Muscle layer of duodenum (tissue), 2 donors: ENCODE data around the gene TNFSF12.

Experiments
- H3K27ac ChIP-seq: one replicate; pipeline ENCODE4 v1.7.0; 2013; ENCODE audit warnings: mild to moderate bottlenecking, low read length
- H3K27me3 ChIP-seq: one replicate; pipeline ENCODE4 v1.7.0; 2013; ENCODE audit warnings: low read depth, mild to moderate bottlenecking, control low read depth, low read length
- H3K36me3 ChIP-seq, 2 donors: one replicate each; pipeline ENCODE4 v1.7.0; 2013; ENCODE audit warnings: low read length in 2 of 2, control low read depth in 1 of 2, mild to moderate bottlenecking in 1 of 2; ENCODE audit not compliant: insufficient read depth in 2 of 2, control insufficient read depth in 1 of 2
- H3K4me1 ChIP-seq, 2 donors: one replicate each; pipeline ENCODE4 v1.7.0; 2013; ENCODE audit warnings: low read length in 2 of 2, mild to moderate bottlenecking in 2 of 2, control low read depth in 1 of 2, moderate library complexity in 1 of 2; ENCODE audit not compliant: insufficient read depth in 2 of 2, control insufficient read depth in 1 of 2
- H3K4me3 ChIP-seq, 2 donors: one replicate each; pipeline ENCODE4 v1.7.0; 2013; ENCODE audit warnings: low read length in 2 of 2, low read depth in 1 of 2, mild to moderate bottlenecking in 1 of 2
- H3K9me3 ChIP-seq, 2 donors: one replicate each; pipeline ENCODE4 v1.7.0; 2013; ENCODE audit warnings: low read length in 2 of 2, control low read depth in 1 of 2, mild to moderate bottlenecking in 1 of 2; ENCODE audit not compliant: control insufficient read depth in 1 of 2
- donor health status: healthy.

TNFSF12 gene

GRCh38 chr17:7549401-7550055 lies 670 bp downstream of the TNFSF12 start:
- H3K27ac ChIP-seq: peak overlapping the region; percentile 77

GRCh38 chr17:7550344-7550743 lies 1.5 kb downstream of the TNFSF12 start:
- Histone ChIP-seq H3K36me3 (peaks cover 0 to 18% of the 10 kb centered on the region in 2 donors), H3K4me3 (peak overlapping the region in 1 of 2 donors; percentile 91), H3K27ac (peak overlapping the region; percentile 77), H3K27me3 (no peaks in the 10 kb centered on the region), H3K9me3 (no peaks in the 10 kb centered on the region), H3K4me1 (peaks cover 0 to 16% of the 10 kb centered on the region in 2 donors)

More at GRCh38 chr17:7549401-7550055, 670 bp downstream of the TNFSF12 start:
- H3K4me3 ChIP-seq: peak overlapping the region; percentile 64 to 91
- H3K36me3 ChIP-seq: peaks cover 0 to 18% of the 10 kb centered on the region in 2 donors
- peaks cover 0 to 16% of the 10 kb centered on the region in 2 donors for H3K4me1 ChIP-seq
- no peaks in the 10 kb centered on the region for H3K9me3 ChIP-seq
- H3K27me3 ChIP-seq: no peaks in the 10 kb centered on the region

GRCh38 chr17:7551396-7551795 lies 2.5 kb downstream of the TNFSF12 start:
- Histone ChIP-seq H3K27ac (no peak overlapping the region), H3K27me3 (no peaks in the 10 kb centered on the region), H3K4me3 (no peak overlapping the region), H3K9me3 (no peaks in the 10 kb centered on the region), H3K4me1 (peaks cover 0 to 16% of the 10 kb centered on the region in 2 donors), H3K36me3 (peaks cover 0 to 18% of the 10 kb centered on the region in 2 donors)

GRCh38 chr17:7552621-7553051 lies 3.8 kb downstream of the TNFSF12 start:
- no peak overlapping the region for H3K27ac ChIP-seq
- peaks cover 3 to 23% of the 10 kb centered on the region in 2 donors for H3K4me1 ChIP-seq
- no peak overlapping the region for H3K4me3 ChIP-seq
- no peaks in the 10 kb centered on the region for H3K9me3 ChIP-seq
- no peaks in the 10 kb centered on the region for H3K27me3 ChIP-seq
- H3K36me3 ChIP-seq: peaks cover 0 to 18% of the 10 kb centered on the region in 2 donors

- Histone ChIP-seq H3K4me1 (peaks cover 6 to 27% of the 10 kb centered on the region in 2 donors), H3K4me3 (no peak overlapping the region), H3K9me3 (no peaks in the 10 kb centered on the region), H3K36me3 (peaks cover 0 to 18% of the 10 kb centered on the region in 2 donors), H3K27ac (no peak overlapping the region), H3K27me3 (no peaks in the 10 kb centered on the region)
These were observed 4.5 kb downstream of the TNFSF12 start for GRCh38 chr17:7553356-7553755.

GRCh38 chr17:7555320-7555948 lies 6.6 kb downstream of the TNFSF12 start:
- Histone ChIP-seq H3K4me1 (peaks cover 23 to 34% of the 10 kb centered on the region in 2 donors), H3K27me3 (no peaks in the 10 kb centered on the region), H3K27ac (no peak overlapping the region)

GRCh38 chr17:7556627-7557026 lies 7.8 kb downstream of the TNFSF12 start:
- Histone ChIP-seq H3K9me3 (no peaks in the 10 kb centered on the region), H3K27ac (no peak overlapping the region), H3K4me1 (peaks cover 27 to 38% of the 10 kb centered on the region in 2 donors), H3K27me3 (no peaks in the 10 kb centered on the region), H3K36me3 (peaks cover 3 to 14% of the 10 kb centered on the region in 2 donors), H3K4me3 (no peak overlapping the region)

More at GRCh38 chr17:7555320-7555948, 6.6 kb downstream of the TNFSF12 start:
- Histone ChIP-seq H3K4me3 (no peak overlapping the region), H3K9me3 (no peaks in the 10 kb centered on the region), H3K36me3 (peaks cover 3 to 18% of the 10 kb centered on the region in 2 donors)

- H3K4me3 ChIP-seq: no peak overlapping the region
- H3K27me3 ChIP-seq: no peaks in the 10 kb centered on the region
- no peaks in the 10 kb centered on the region for H3K9me3 ChIP-seq
- H3K36me3 ChIP-seq: peaks cover 3 to 14% of the 10 kb centered on the region in 2 donors
- peak overlapping the region; percentile 97 for H3K27ac ChIP-seq
- H3K4me1 ChIP-seq: peaks cover 27 to 39% of the 10 kb centered on the region in 2 donors
These were observed 8.4 kb downstream of the TNFSF12 start for GRCh38 chr17:7557147-7557764.

GRCh38 chr17:7557775-7558543 lies 9.1 kb downstream of the TNFSF12 start:
- H3K4me3 ChIP-seq: peak overlapping the region; percentile 70 to 96
- no peaks in the 10 kb centered on the region for H3K9me3 ChIP-seq
- H3K27me3 ChIP-seq: no peaks in the 10 kb centered on the region
- H3K36me3 ChIP-seq: peaks cover 3 to 14% of the 10 kb centered on the region in 2 donors
- peaks cover 33 to 46% of the 10 kb centered on the region in 2 donors for H3K4me1 ChIP-seq
- H3K27ac ChIP-seq: peak overlapping the region; percentile 97

- Histone ChIP-seq H3K27me3 (no peaks in the 10 kb centered on the region), H3K4me1 (peaks cover 34 to 54% of the 10 kb centered on the region in 2 donors), H3K36me3 (peaks cover 4 to 13% of the 10 kb centered on the region in 2 donors), H3K9me3 (no peaks in the 10 kb centered on the region), H3K27ac (peak within 1 kb of the TSS; percentile 97), H3K4me3 (peak within 1 kb of the TSS; percentile 70 to 96)
These were observed 9.9 kb downstream of the TNFSF12 start, which contains the start of gene TNFSF13 for GRCh38 chr17:7558544-7559319. TNFSF13 (plus strand) TSS chr17:7558750; CDS start chr17:7559040, 290 bp downstream.
